Neural crest cell (in vitro differentiated cells): ENCODE measurements around the gene UQCC2. TPM values are rescaled to one million over a fixed set of nuclear protein-coding genes. Genes with fewer than 3 reads are reported as not detected.
A peak's percentile ranks its signal among the peaks of the same experiment; 100 is the strongest.

ENCODE experiments used
- DNase-seq: peaks from one replicate; pipeline ENCODE4 v3.0.0; 2021; ENCODE audit warnings: low read depth, mixed read lengths, low spot score
- H3K27ac Mint-ChIP-seq: one replicate; pipeline ENCODE4 v1.8.0; 2021; ENCODE audit warnings: mild to moderate bottlenecking, mixed read lengths; ENCODE audit not compliant: unreplicated experiment
- H3K27me3 Mint-ChIP-seq: 2 replicates; pipeline ENCODE4 v1.8.0; 2021; ENCODE audit warnings: low read depth, mild to moderate bottlenecking, mixed read lengths
- H3K36me3 Mint-ChIP-seq: 2 replicates; pipeline ENCODE4 v1.8.0; 2021; ENCODE audit warnings: low read depth, mild to moderate bottlenecking, mixed read lengths
- H3K4me1 Mint-ChIP-seq: 2 replicates; pipeline ENCODE4 v1.8.0; 2021; ENCODE audit warnings: mixed read lengths
- H3K4me3 Mint-ChIP-seq: one replicate; pipeline ENCODE4 v1.8.0; 2021; ENCODE audit warnings: mild to moderate bottlenecking, mixed read lengths
- H3K9me3 Mint-ChIP-seq: 2 replicates; pipeline ENCODE4 v1.8.0; 2021; ENCODE audit warnings: mixed read lengths
- total RNA-seq: library from RNA; stranded (reverse); gene quantifications from 2 replicates; pipeline ENCODE4 v1.2.1, GENCODE V29; 2021
- TF ChIP-seq, protein P1 (sequence below): fragments of 200-600 bp; sonication (generic); conservative IDR thresholded peaks from 2 replicates; pipeline ENCODE4 v1.5.0; 2021; ENCODE audit warnings: antibody characterized with exemption, mild to moderate bottlenecking

The UQCC2 gene
- total RNA-seq, 1 donor from 2014 or later: 116 TPM

DNA sequence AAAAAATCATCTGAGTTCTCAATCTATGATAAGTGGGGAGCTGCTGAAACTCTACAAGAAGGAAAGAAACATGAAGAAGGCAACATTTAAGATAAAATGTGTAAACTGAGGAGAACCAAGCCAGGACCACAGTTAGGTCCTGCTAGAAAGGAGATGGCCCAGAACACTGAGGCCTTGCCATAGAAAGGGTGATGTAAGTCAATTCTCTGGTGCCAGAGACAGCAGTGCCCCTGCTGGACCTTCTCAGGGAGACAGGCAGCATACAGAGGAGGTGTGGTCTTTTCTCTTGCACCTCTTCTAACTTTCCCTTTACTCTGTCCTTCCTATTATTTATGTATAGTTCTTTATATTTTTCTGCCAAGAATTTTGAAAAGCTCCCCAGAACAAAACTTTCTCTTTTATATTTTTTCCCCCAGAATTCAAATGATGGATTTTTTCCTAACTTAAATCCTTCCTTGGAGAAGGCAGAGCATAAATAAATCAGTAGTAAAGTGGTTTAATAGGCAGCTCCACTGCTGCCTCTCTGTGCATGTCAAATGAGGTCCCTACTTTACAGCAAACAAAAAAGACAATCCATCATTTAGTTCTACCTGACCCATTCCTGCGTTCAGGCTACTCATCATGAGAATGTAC is 9.0 kb downstream of the UQCC2 start:
- TF ChIP-seq, protein P1, sequence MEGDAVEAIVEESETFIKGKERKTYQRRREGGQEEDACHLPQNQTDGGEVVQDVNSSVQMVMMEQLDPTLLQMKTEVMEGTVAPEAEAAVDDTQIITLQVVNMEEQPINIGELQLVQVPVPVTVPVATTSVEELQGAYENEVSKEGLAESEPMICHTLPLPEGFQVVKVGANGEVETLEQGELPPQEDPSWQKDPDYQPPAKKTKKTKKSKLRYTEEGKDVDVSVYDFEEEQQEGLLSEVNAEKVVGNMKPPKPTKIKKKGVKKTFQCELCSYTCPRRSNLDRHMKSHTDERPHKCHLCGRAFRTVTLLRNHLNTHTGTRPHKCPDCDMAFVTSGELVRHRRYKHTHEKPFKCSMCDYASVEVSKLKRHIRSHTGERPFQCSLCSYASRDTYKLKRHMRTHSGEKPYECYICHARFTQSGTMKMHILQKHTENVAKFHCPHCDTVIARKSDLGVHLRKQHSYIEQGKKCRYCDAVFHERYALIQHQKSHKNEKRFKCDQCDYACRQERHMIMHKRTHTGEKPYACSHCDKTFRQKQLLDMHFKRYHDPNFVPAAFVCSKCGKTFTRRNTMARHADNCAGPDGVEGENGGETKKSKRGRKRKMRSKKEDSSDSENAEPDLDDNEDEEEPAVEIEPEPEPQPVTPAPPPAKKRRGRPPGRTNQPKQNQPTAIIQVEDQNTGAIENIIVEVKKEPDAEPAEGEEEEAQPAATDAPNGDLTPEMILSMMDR: peak; percentile 63
- Mint-ChIP-seq H3K9me3 (no peaks in the 10 kb centered on the region), H3K4me3 (peak overlapping the region; percentile 55), H3K27me3 (no peaks in the 10 kb centered on the region), H3K4me1 (peaks cover 23% of the 10 kb centered on the region), H3K36me3 (no peaks in the 10 kb centered on the region), H3K27ac (no peak overlapping the region)
- no peak for DNase-seq

DNA sequence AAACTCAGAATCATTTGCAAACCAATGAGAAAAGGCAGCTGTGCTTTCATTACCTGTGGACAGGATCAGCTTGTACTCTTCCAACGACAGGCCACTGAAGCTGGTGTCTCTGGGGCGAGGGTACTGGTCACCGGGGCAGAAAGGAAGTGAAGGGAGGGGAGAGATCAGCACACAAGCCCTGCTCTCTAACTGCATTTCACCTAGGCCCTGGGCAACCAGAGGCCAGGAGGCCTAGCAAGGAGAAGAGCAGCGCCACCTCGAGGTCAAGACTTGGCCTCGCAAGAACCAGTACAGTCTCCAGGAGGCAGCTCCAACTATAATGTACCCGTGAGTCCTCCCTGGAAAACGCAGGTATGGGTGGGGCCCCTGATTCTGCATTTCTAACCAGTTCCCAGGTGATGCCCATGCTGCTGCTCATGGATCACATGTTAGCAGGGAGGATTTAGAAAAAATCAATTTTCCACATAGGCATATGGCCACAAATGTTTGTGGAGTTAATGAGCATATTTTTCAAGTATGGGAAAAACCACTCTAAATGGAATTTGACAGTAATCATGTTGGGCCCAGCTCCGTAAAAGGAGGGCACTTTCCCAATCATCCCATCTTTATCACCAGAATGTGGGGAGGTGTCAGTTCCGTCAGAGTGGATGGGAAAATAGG is 11.0 kb downstream of the UQCC2 start:
- Mint-ChIP-seq H3K9me3 (no peaks in the 10 kb centered on the region), H3K36me3 (no peaks in the 10 kb centered on the region), H3K27ac (peak overlapping the region; percentile 83), H3K27me3 (no peaks in the 10 kb centered on the region), H3K4me1 (peaks cover 19% of the 10 kb centered on the region), H3K4me3 (no peak overlapping the region)
- DNase-seq: peak; percentile 69
- TF ChIP-seq, protein P1: peak; percentile 77

DNA sequence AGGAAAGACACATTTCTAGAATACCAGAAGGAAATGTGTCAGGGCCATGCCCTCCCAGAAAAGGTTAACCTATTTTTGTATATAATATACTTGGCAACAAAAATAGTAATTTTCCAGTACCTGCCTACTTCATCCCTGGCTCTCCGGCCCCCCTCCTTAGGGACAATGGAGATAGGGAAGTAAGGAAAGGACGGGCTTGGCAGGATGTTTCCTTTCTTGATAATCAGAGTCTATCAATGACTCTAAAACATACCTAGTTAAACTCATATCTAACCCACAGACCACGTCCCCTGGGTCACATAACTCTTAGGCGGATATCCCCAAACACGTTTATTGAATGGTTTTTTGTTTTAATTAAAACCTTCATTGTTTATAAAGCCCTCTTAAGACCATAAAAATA is 11.8 kb downstream of the UQCC2 start:
- Mint-ChIP-seq H3K9me3 (no peaks in the 10 kb centered on the region), H3K27me3 (no peaks in the 10 kb centered on the region), H3K4me3 (no peak overlapping the region), H3K27ac (no peak overlapping the region), H3K4me1 (peaks cover 19% of the 10 kb centered on the region), H3K36me3 (no peaks in the 10 kb centered on the region)
- TF ChIP-seq, protein P1: no peak
- no peak for DNase-seq

DNA sequence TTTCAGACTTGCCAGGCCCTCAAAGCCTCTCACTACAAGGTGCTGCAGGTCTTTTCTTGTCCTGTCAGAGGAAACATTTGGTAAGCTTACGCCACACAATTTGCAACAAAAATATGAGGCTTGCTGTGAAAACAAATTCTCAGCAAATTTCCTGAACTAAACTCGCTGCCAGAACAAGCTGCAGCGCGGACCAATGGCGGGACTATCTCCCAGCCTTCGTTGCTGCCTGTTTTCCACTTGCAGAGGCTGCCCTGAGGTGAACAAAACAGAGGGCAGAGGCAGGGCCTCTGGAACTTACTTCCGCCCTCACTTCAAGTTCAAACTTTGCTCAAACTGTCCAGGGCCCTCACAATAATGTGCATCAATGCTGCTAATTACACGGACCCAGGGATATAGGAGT is 12.4 kb downstream of the UQCC2 start:
- Mint-ChIP-seq H3K36me3 (no peaks in the 10 kb centered on the region), H3K4me1 (peaks cover 25% of the 10 kb centered on the region), H3K9me3 (no peaks in the 10 kb centered on the region), H3K27me3 (no peaks in the 10 kb centered on the region), H3K4me3 (no peak overlapping the region), H3K27ac (no peak overlapping the region)
- TF ChIP-seq, protein P1: no peak
- no peak for DNase-seq

DNA sequence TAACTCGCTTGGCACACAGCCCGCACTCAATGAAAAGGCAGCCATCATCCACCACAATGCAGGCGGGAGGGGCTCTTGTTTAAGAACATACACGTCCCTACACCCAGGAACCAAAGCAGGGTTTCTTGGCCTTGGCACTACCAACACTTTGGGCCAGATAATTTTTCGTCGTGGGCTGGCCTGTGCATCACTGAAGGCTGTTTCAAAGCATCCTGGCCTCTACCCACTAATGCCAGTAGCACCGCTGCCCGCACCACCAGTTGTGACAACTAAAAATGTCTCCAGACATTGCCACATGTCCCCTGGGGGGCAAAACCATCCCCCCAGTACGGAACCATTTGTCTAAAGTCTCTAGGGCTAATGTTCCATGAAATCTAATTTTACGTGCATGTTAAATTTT is 13.0 kb downstream of the UQCC2 start:
- Mint-ChIP-seq H3K4me1 (peaks cover 28% of the 10 kb centered on the region), H3K4me3 (no peak overlapping the region), H3K27ac (no peak overlapping the region), H3K27me3 (no peaks in the 10 kb centered on the region), H3K9me3 (no peaks in the 10 kb centered on the region), H3K36me3 (no peaks in the 10 kb centered on the region)
- TF ChIP-seq, protein P1: no peak
- DNase-seq: no peak
